GM12872 (cell line): Measurements from ENCODE around the gene ZBTB21.

ENCODE experiments used
- CTCF ChIP-seq: IDR thresholded peaks from 3 replicates; pipeline ENCODE4 v1.5.1; 2011; ENCODE audit warnings: low read depth, mild to moderate bottlenecking, low read length, moderate library complexity; ENCODE audit not compliant: insufficient read depth

Gene ZBTB21

DNA sequence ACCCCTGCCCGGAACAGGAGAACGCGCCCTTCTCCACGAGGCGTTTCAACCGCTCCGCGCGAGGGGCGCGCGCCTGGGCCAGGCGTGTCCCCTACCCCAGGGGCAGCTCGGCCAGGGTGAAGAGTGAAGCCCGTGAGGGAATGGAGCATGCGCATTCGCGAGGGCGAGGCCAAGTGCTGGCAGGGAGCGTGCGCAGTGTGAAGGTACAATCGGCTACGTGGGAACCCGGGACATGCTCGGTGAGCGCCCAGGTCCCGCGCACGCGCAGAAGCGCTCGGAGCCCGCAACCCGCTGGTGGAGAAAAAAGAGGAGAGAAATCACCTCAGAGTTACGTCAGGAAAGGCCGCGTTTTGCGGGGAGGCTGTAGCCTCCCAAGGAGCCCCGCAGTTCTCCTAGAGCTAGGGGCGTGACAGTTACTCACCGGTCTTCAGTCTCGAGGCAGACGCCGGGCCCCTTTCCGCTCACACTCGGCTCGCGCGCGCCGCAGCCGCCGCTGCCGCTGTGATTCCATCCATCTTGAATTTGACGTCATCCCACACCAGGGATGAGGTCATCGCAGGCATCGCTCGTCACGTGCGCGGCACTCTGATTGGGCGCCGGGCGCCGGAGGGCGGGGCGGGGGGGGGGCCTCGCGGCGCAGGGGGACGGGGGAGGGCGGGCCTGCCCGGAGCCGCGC lies at the start of gene ZBTB21:
Gene ZBTB21, minus strand, starts transcription at position 530 of the 676 bp plus-strand sequence. CDS start 16,265 bp downstream, outside the sequence.
- TF ChIP-seq CTCF, result no peak

- no peak for TF ChIP-seq CTCF
Observed at GRCh38 chr21:42059721-42060120, 49.6 kb upstream of the ZBTB21 start.

GRCh38 chr21:42059141-42059540 lies 49.0 kb upstream of the ZBTB21 start:
- TF ChIP-seq CTCF, result no peak

- no peak for TF ChIP-seq CTCF
Observed at GRCh38 chr21:42058631-42059111, 48.5 kb upstream of the ZBTB21 start.

DNA sequence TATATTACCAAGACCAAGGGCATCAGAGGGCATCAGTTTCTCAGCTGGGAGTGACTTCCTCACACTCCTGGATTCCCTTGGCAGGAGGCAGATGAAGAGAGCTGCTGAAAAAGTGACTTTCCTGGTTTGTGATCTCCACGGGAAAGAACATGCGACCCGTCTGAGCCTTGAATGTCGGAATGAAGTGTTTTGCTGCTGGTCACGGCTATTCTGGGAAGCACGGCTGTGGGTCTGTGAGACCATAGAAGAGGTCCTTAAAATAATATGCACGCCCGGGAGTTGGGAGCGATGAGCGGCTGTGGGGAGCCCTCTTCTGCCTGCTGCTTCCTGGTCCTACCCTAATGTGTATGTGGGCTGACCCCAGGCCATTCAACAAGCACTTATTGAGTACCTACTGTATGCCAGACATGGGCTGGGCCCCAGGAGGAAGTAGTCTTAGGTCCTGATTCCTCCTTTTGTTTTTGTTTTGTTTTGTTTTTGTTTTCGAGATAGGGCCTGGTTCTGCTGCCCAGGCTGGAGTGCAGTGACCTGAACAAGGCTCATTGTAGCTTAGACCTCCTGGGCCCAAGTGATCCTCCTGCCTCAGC lies 47.8 kb upstream of the ZBTB21 start:
- no peak for TF ChIP-seq CTCF

DNA sequence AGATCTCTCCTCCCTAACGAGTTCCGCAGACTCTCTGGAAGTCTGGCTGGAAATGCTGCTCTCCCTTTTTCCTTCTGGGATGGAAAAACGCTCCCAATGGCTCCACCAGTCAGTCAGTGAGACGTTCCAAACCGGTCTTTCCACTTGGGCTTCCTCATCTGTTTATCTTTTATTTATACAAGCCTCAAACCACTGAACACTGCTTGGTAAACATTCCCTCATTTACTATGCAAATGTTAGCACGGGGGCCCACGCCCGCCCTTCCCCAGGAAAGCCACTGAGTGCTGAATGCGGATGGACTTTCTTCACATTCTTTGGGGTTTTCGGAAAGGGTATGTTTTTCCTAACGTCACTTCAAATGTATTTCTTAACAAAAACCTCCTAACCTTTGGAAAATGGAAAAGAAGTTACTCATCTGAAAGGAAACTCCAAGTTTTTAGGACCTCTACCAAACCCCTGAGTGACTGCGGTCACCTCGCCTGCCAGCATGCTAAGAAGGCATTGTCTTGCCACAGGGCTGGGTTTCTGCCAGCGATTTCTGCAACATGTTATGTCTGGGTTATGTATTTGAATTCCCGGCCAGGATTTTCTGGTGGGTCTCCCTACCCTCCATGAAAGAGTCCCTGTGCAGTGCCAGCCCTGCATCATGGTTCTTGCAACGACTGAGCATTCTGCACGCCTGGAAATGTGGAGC lies 47.0 kb upstream of the ZBTB21 start:
- no peak for TF ChIP-seq CTCF

GRCh38 chr21:42056468-42056867 lies 46.3 kb upstream of the ZBTB21 start:
- no peak for TF ChIP-seq CTCF
